H1 (cell line): ENCODE measurements around the gene ARHGAP21. TPM values are rescaled to one million over a fixed set of nuclear protein-coding genes. Genes with fewer than 3 reads are reported as not detected.

Experiments
- CTCF ChIA-PET: fragments of 300-600 bp; sonication (Branson Sonifier 250); formaldehyde crosslinking; loops from one replicate; lab custom pipeline; 2021; ENCODE audit not compliant: partially characterized antibody; lab: Charles Lee
- POLR2A ChIA-PET: fragments of 300-600 bp; sonication (Branson Sonifier 250); formaldehyde crosslinking; loops from one replicate; lab custom pipeline; 2021; ENCODE audit warnings: inconsistent platforms; ENCODE audit not compliant: partially characterized antibody; lab: Charles Lee
- DNase-seq, 2 experiments: peaks; one replicate each; pipeline versions ENCODE4 v3.0.0 to v3.0.0-alpha.2; 2010 to 2022; ENCODE audit warnings: low spot score in 2 of 2, low read depth in 1 of 2, mixed read lengths in 1 of 2
- FAIRE-seq: peaks from 2 replicates; lab custom pipeline; 2011; peaks lifted over from hg19 to GRCh38; lab: Jason Lieb, UNC
- H2AFZ ChIP-seq: 2 replicates; pipeline ENCODE4 v1.8.1; 2012; ENCODE audit warnings: low read length, inconsistent platforms
- H2AK5ac ChIP-seq: 2 replicates; pipeline ENCODE4 v1.6.1; 2013; ENCODE audit warnings: low read depth, low read length
- H2BK120ac ChIP-seq: replicated peaks from 2 replicates; pipeline ENCODE3; 2013; ENCODE audit warnings: low read depth, low read length, inconsistent platforms
- H2BK12ac ChIP-seq: 2 replicates; pipeline ENCODE4 v1.6.1; 2013; ENCODE audit warnings: low read depth, low read length
- H2BK15ac ChIP-seq: 2 replicates; pipeline ENCODE4 v1.6.1; 2013; ENCODE audit warnings: low read length
- H2BK20ac ChIP-seq: 2 replicates; pipeline ENCODE4 v1.6.1; 2013; ENCODE audit warnings: low read length
- H2BK5ac ChIP-seq: 2 replicates; pipeline ENCODE4 v1.6.1; 2013; ENCODE audit warnings: low read depth, low read length
- H3K14ac ChIP-seq: 2 replicates; pipeline ENCODE4 v1.6.1; 2013; ENCODE audit warnings: inconsistent platforms; ENCODE audit not compliant: insufficient read length
- H3K18ac ChIP-seq: 2 replicates; pipeline ENCODE4 v1.6.1; 2013; ENCODE audit warnings: low read length; ENCODE audit errors: extremely low read depth
- H3K23ac ChIP-seq: 2 replicates; pipeline ENCODE4 v1.6.1; 2013; ENCODE audit warnings: inconsistent platforms; ENCODE audit not compliant: insufficient read length
- H3K23me2 ChIP-seq: 2 replicates; pipeline ENCODE4 v1.6.1; 2013; ENCODE audit warnings: low read depth, low read length
- H3K27ac ChIP-seq: 2 replicates; pipeline ENCODE4 v1.6.1; 2011; ENCODE audit warnings: low read depth, low read length, inconsistent platforms
- H3K27me3 ChIP-seq, 4 experiments: replicated peaks in 1 of 4; 1 replicate in 1 of 4; 2 replicates in 3 of 4; pipeline versions ENCODE4 v1.6.1 to v1.8.1; 2011 to 2013; ENCODE audit warnings: low read length in 3 of 4, mild to moderate bottlenecking in 3 of 4, inconsistent platforms in 2 of 4, mixed read lengths in 2 of 4, moderate library complexity in 1 of 4; ENCODE audit not compliant: control insufficient read depth in 3 of 4, insufficient read depth in 3 of 4; ENCODE audit errors: extremely low read depth in 1 of 4
- H3K36me3 ChIP-seq, 4 experiments: 2 replicates each; pipeline versions ENCODE4 v1.6.1 to v1.8.1; 2011 to 2013; ENCODE audit warnings: mild to moderate bottlenecking in 4 of 4, low read length in 3 of 4, moderate library complexity in 2 of 4, control low read depth in 1 of 4, inconsistent platforms in 1 of 4; ENCODE audit not compliant: insufficient read depth in 4 of 4, control insufficient read depth in 2 of 4
- H3K4ac ChIP-seq: replicated peaks from 2 replicates; pipeline ENCODE3; 2013; ENCODE audit warnings: low read length, low read depth, mixed read lengths, inconsistent platforms; ENCODE audit not compliant: insufficient read length
- H3K4me1 ChIP-seq, 4 experiments: replicated peaks in 1 of 4; 1 replicate in 1 of 4; 2 replicates in 3 of 4; pipeline versions ENCODE4 v1.6.1 to v1.8.1; 2011 to 2013; ENCODE audit warnings: low read length in 3 of 4, inconsistent platforms in 2 of 4, mixed read lengths in 1 of 4; ENCODE audit not compliant: insufficient read depth in 4 of 4, control insufficient read depth in 3 of 4
- H3K4me2 ChIP-seq, 2 experiments: 2 replicates each; pipeline versions ENCODE4 v1.6.1 to v1.8.1; 2011 to 2013; ENCODE audit warnings: low read depth in 2 of 2, low read length in 2 of 2, control low read depth in 1 of 2, inconsistent platforms in 1 of 2, mild to moderate bottlenecking in 1 of 2; ENCODE audit not compliant: insufficient read depth in 1 of 2
- H3K4me3 ChIP-seq, 4 experiments: fragments of 200-600, 300-600 bp in 1 of 4; sonication (generic), shearing (Covaris generic), sonication (Bioruptor Twin) in 1 of 4; 2 replicates each; pipeline versions ENCODE4 v1.5.1 to v1.8.1; 2011 to 2016; ENCODE audit warnings: low read length in 4 of 4, low read depth in 3 of 4, control low read depth in 2 of 4, inconsistent platforms in 2 of 4, mild to moderate bottlenecking in 2 of 4, mixed read lengths in 1 of 4, moderate library complexity in 1 of 4; ENCODE audit not compliant: insufficient read depth in 2 of 4; ENCODE audit errors: extremely low read depth in 1 of 4
- H3K56ac ChIP-seq: replicated peaks from 2 replicates; pipeline ENCODE3; 2013; ENCODE audit warnings: low read depth, mild to moderate bottlenecking, mixed read lengths, low read length, inconsistent platforms; ENCODE audit not compliant: insufficient read length
- H3K79me1 ChIP-seq: 2 replicates; pipeline ENCODE4 v1.6.1; 2013; ENCODE audit warnings: low read depth, low read length, control low read depth
- H3K79me2 ChIP-seq, 2 experiments: 2 replicates each; pipeline versions ENCODE4 v1.6.1 to v1.8.1; 2012 to 2013; ENCODE audit warnings: low read length in 2 of 2, mild to moderate bottlenecking in 2 of 2, inconsistent platforms in 1 of 2; ENCODE audit not compliant: insufficient read depth in 2 of 2, control insufficient read depth in 1 of 2
- H3K9ac ChIP-seq, 4 experiments: replicated peaks in 1 of 4; 1 replicate in 1 of 4; 2 replicates in 3 of 4; pipeline versions ENCODE4 v1.6.1 to v1.8.1; 2011 to 2013; ENCODE audit warnings: low read depth in 3 of 4, low read length in 3 of 4, control low read depth in 2 of 4, mild to moderate bottlenecking in 2 of 4, moderate library complexity in 2 of 4, inconsistent platforms in 1 of 4; ENCODE audit errors: extremely low read depth in 1 of 4
- H3K9me3 ChIP-seq, 2 experiments: 2 replicates each; pipeline versions ENCODE4 v1.6.1 to v1.8.1; 2012 to 2013; ENCODE audit warnings: mild to moderate bottlenecking in 2 of 2, moderate library complexity in 2 of 2, control low read depth in 1 of 2, inconsistent platforms in 1 of 2, low read depth in 1 of 2, low read length in 1 of 2, mixed read lengths in 1 of 2; ENCODE audit not compliant: insufficient read depth in 2 of 2
- H4K20me1 ChIP-seq, 2 experiments: replicated peaks in 1 of 2; 2 replicates each; pipeline versions ENCODE3 to v1.8.1; 2011 to 2013; ENCODE audit warnings: inconsistent platforms in 2 of 2, low read length in 2 of 2, mild to moderate bottlenecking in 1 of 2; ENCODE audit not compliant: insufficient read depth in 2 of 2, control insufficient read depth in 1 of 2
- H4K5ac ChIP-seq: 2 replicates; pipeline ENCODE4 v1.6.1; 2013; ENCODE audit warnings: low read length, low read depth, mixed read lengths, inconsistent platforms; ENCODE audit not compliant: insufficient read length
- H4K8ac ChIP-seq: 2 replicates; pipeline ENCODE4 v1.8.0; 2013; ENCODE audit warnings: mild to moderate bottlenecking, moderate library complexity, low read length, inconsistent platforms; ENCODE audit not compliant: insufficient read depth; ENCODE audit errors: extremely low read depth
- H4K91ac ChIP-seq: replicated peaks from 2 replicates; pipeline ENCODE3; 2013; ENCODE audit warnings: low read length, mixed read lengths, inconsistent platforms; ENCODE audit not compliant: insufficient read length
- CHD1 ChIP-seq: IDR thresholded peaks from 2 replicates; pipeline ENCODE4 v1.6.1; 2012; ENCODE audit warnings: low read depth, low read length, improper control_type of control experiment
- SP1 ChIP-seq: IDR thresholded peaks from 2 replicates; pipeline ENCODE4 v1.6.1; 2011; ENCODE audit warnings: low read depth, low read length
- WGBS, 2 experiments: shearing (Covaris generic) in 1 of 2; methylation state at CpG; one replicate each; pipeline versions ENCODE4 v1.1.6 to v1.1.7; 2013 to 2015; ENCODE audit warnings: low lambda C conversion rate in 2 of 2, mixed read lengths in 2 of 2, inconsistent platforms in 1 of 2, low coverage in 1 of 2, missing lambda C conversion rate in 1 of 2; ENCODE audit not compliant: insufficient replicate concordance in 2 of 2, insufficient coverage in 1 of 2, insufficient read length in 1 of 2; ENCODE audit errors: extremely low coverage in 1 of 2, missing lambda C conversion rate in 1 of 2; 5-methylcytosine and 5-hydroxymethylcytosine counted together
- polyA plus RNA-seq, 7 experiments: library from polyadenylated mRNA; depleted of rRNA in 3 of 7; stranded (reverse) in 5 of 7; unstranded in 2 of 7; fragments of >200 nt in 5 of 7; fragments of 200-250 nt in 2 of 7; gene quantifications; 1 replicate in 5 of 7; 2 replicates in 1 of 7; 4 replicates in 1 of 7; pipeline versions ENCODE4 v1.2.1 to v1.2.3, GENCODE V29; 2011 to 2013; ENCODE audit warnings: missing spikeins in 2 of 7, mixed read lengths in 2 of 7
- total RNA-seq: library from RNA; stranded (reverse); fragmentation: NEBNext Ultra II Directional; extraction: Animal tissue kit (Norgen Biotek cat#: 25700); gene quantifications from 2 replicates; pipeline ENCODE4 v1.2.1, GENCODE V29; 2021

The ARHGAP21 gene
- total and polyA plus RNA-seq, 2 of the 8 experiments (the other 6 are each of a cell fraction or from before 2014, with no cell fraction given), result 14.4 to 35.3 TPM

GRCh38 chr10:24571870-24572450, 151.7 kb downstream of the ARHGAP21 start:
- Histone ChIP-seq H3K79me2 (no peaks in the 10 kb centered on the region), H4K20me1 (no peaks in the 10 kb centered on the region), H3K14ac (no peak overlapping the region), H3K18ac (no peak overlapping the region), H2AK5ac (no peak overlapping the region), H4K8ac (no peak overlapping the region), H2BK120ac (no peak overlapping the region), H3K23me2 (no peaks in the 10 kb centered on the region), H3K27me3 (no peaks in the 10 kb centered on the region), H2BK5ac (no peak overlapping the region), H4K5ac (no peak overlapping the region), H3K79me1 (no peaks in the 10 kb centered on the region), H3K9ac (no peak overlapping the region), H3K4me2 (no peak overlapping the region), H4K91ac (no peak overlapping the region), H2BK15ac (no peak overlapping the region), H3K9me3 (no peaks in the 10 kb centered on the region), H3K27ac (no peak overlapping the region), H2AFZ (peak overlapping the region; percentile 89), H3K4me3 (no peak overlapping the region), H2BK20ac (no peak overlapping the region), H3K4me1 (peaks cover 0 to 2% (median 0%) of the 10 kb centered on the region in 4 experiments; a peak in 1 of 7 replicates), H2BK12ac (no peak overlapping the region; the same call in 1 of the 2 replicates), H3K56ac (no peak overlapping the region), H3K23ac (no peak overlapping the region), H3K36me3 (no peaks in the 10 kb centered on the region), H3K4ac (no peak overlapping the region)
- DNase-seq (no peak), FAIRE-seq (no peak)
- ChIA-PET CTCF (interaction anchor here (0.5 to 2.3 kb wide), 8 partner anchors 15 to 509 kb away, joined by 3 to 12 read pairs (median 4); no protein-coding TSS in a partner anchor), POLR2A (interaction anchor here (0.6 kb wide), 1 partner anchor 179 kb away, joined by 4 read pairs; no protein-coding TSS in a partner anchor)
- WGBS, 2 experiments, result 86% methylated on average over 5 of the region's 7 CpGs; no CpG with 5 or more reads in 1 of the 2 experiments
- TF ChIP-seq SP1, result no peak
- no peak for TF ChIP-seq CHD1
